GM19025 (cell line): Measurements from ENCODE around the gene MYH9.
"Not testable (repeated sequence)": the region's sequence is repeated elsewhere in the genome, so short reads cannot be mapped to it uniquely, and the experiment has no call there.

ENCODE experiments used
- ATAC-seq: cut with Tn5 transposase; IDR thresholded peaks from one replicate; pipeline ENCODE4 v1.9.1; 2021; ENCODE audit warnings: mild to moderate bottlenecking, low read depth, moderate library complexity; ENCODE audit not compliant: unreplicated experiment

MYH9 gene

DNA sequence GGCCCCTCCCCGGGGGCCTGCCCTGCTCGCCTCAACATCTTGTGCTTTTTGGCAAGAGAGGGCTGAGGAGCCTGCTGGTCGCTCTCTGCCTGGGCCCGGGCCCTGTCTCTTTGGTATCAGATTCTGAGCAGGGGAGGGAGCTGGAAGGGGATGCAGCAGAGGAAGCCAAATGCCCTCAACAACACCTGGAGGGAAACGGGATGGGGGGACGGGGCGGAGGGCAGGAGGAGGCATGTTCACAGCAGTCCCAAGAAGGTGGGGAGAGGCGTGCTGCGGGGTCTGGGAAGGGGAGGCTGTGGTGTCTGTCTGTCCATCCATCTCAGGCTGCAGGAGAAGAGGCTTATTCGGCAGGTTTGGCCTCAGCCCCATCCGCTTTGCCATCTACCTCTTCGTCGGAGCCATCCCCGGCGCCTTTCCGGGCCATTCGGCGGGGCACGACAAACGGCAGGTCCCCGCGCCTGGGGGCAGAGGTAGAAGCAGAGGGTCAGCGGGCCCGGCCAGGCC is 105.4 kb downstream of the MYH9 start:
- no peak for ATAC-seq

GRCh38 chr22:36281781-36282327 is 105.9 kb downstream of the MYH9 start:
- ATAC-seq: no peak

DNA sequence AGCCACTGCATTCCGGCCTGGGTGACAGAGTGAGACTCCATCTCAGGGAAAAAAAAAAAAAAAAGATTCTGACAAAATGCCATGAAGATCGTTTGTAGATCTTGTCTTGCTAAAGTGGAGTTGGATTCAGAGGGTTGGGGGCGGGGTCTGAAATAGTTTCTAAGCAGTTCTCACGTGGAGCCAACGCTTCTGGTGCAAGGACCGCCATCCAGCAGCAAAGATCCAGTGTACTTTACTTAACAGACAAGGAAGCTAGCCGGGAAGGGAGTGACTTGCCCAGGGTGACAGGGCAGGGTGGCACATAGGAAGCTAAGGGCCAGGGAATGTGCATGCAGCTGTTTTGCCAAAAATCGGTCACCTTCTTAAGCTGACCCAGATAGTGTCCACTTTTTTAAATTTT is 107.4 kb downstream of the MYH9 start:
- no peak for ATAC-seq

DNA sequence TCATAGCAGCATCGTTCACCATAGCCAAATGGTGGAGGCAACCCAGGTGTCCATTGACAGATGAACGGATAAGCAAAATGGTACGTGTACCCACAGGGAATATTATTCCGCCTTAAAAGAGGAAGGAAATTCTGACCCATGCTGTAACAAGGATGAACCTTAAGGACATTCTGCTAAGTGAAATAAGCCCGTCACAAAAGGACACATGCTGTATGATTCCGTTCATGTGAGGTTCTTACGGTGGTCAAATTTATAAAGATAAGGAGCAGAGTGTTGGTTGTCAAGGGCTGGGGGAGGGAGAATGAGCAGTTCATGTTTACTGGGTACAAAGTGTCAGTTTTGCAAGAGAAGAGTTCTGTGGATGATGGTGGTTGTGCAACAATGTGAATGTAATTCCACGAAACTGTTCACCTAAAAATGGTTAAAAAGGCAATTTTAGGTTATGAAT is 108.5 kb downstream of the MYH9 start:
- no peak for ATAC-seq

DNA sequence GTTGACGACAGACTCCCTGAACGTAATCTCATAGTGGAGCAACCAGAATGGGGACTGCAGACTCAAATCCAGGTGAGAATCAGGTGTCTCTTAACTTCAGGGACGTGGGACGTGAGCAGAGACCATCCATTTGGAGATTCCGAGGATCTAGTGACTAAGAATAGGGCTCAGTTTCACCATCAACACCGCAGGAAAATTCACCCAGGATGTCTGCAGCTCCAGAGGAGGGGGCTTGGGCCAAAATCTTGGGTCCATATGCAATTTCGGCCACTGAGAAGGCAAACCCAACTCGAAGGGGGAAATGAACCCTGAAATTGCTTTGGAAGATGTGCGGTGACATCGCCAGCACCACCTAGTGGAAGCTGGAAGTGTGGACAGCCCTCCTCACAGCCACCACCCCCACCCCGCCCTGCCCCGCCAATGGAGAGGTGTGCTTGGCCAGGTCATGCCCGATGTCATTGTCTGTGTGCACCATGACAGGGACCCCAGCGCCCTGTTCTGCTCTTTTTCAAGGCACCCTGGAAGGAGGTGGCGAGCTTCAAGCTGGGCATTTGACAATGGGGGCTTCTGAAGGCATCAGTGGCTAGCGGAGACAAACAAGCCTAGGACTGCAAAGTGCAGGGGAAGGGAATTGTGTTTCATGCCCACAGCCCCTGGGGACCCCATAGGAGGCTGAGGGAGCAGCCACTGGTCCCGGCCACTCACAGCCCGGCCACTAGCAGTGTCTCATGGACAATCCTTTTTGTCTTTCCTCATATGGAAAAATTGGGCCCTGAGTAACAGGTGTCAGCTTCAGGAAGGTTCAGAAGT is 110.1 kb downstream of the MYH9 start:
- ATAC-seq: no peak

DNA sequence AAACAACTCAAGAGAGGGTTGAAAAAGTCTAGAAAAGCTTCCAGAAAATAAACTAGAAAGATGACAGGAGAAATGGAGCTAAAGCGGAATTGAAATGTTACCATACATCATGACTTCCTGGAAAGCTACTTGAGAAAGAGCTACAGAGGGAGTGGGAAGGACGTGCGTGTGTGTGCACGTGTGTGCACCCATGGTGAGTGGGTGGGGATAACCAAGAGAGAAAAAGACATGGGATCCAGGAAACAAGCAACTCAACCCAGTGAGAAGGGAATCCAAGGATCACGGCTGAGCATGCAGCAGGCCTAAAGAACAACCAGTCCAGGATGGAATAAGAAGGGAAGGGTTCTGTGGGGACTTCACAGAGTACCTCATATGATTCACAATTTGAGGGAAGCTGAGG is 113.2 kb downstream of the MYH9 start:
- ATAC-seq: no peak

DNA sequence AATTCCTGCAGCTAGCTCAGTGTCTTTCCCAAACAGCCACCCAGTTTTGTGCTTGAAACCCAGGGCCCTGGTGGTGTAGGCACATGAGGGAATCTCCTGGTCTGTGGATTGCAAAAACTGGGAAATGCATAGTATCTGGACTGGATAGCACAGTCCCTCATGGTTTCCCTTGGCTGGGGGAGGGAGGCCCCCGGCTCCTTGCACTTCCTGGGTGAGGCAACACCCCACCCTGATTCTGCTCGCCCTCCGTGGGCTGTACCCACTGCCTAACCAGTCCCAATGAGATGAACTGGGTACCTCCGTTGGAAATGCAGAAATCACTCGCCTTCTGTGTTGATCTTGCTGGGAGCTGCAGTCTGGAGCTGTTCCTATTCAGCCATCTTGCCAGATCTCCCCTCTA is 115.8 kb downstream of the MYH9 start:
- not testable (repeated sequence) for ATAC-seq

GRCh38 chr22:36271231-36271630 is 116.5 kb downstream of the MYH9 start:
- ATAC-seq: not testable (repeated sequence)

DNA sequence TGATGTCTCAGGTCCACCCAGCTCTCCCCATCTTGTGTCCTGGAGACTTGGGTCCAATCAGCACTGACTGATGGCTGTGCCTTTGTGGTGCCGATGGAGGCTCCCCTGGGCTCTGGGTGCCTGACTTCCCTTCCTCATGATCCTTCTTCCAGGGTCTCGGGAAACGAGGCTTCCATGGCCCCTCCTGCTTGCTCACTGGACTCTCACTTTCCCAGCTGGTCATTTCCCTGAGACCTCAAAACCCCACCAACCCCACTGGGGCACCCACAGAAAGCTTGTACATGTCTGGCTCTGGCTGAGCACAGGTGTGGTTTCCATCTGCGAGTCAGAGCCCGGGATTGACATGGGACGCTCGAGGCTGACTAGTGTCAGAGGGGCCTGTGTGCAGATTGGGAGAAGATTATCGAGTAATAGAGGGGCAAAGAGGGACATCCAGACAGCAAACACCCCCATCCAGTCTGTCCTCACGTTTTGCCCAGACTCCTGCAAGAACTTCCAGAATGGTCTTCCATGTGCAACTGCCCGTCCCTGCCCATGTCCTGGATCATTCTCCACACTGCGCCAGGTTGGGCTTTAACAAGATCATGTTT is 119.8 kb downstream of the MYH9 start:
- no peak for ATAC-seq

DNA sequence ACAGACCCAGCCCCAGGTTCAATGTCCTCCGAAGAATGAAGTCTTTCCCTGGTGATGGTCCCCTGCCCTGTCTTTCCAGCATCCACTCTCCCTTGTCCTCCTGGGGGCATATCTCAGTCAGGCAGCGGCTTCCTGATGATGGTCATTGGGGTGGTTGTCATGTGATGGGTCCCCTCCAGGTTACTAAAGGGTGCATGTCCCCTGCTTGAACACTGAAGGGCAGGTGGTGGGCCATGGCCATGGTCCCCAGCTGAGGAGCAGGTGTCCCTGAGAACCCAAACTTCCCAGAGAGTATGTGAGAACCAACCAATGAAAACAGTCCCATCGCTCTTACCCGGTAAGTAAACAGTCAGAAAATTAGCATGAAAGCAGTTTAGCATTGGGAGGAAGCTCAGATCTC is 120.7 kb downstream of the MYH9 start:
- no peak for ATAC-seq

GRCh38 chr22:36263886-36264664 is 123.7 kb downstream of the MYH9 start:
- not testable (repeated sequence) for ATAC-seq

GRCh38 chr22:36263216-36263673 is 124.5 kb downstream of the MYH9 start:
- ATAC-seq: not testable (repeated sequence)

- ATAC-seq: not testable (repeated sequence)
Measured at GRCh38 chr22:36262307-36262706, 125.5 kb downstream of the MYH9 start.

DNA sequence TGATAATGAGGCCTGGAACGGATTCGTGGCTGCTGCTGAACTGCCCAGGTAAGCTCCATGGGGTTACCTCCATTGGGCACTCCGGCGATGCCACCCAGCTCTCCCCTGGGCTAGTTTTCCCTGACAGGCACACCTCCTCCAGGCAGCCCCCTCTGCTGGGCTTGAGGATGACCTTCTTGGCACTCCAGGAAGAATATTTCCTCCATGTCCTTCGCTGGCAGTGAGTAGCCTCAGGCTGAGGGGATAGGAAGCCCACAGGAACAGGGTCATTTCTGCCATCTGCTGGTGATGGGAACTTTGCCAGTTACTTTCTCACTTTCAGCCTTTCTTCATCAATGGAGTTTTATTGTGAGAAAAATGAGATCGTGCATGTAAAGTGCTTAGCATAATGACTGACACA is 126.1 kb downstream of the MYH9 start:
- not testable (repeated sequence) for ATAC-seq

DNA sequence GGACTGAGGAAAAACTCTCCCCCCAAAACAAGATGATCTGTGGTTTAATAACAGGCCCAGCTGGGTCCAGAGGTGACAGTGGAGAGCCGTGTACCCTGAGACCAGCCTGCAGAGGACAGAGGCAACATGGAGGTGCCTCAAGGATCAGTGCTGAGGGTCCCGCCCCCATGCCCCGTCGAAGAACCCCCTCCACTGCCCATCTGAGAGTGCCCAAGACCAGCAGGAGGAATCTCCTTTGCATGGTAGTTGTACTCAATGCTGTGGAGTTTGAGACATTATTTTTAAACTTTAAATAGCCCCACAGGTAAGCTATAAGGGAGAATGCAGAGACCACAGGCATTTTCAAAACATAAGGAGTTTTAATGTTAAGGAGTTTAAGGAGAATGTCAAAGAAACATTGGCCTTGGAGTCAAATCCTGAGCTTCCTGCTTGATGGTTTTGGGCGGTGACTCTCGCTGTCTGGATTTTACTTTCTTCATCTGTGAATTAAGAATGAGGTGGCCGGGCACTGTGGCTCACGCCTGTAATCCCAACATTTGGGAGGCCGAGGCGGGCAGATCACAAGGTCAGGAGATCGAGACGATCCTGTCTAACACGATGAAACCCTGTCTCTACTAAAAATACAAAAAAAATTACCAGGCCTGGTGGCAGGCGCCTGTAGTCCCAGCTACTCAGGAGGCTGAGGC is 128.0 kb downstream of the MYH9 start:
- no peak for ATAC-seq

GRCh38 chr22:36258701-36259614 is 128.8 kb downstream of the MYH9 start:
- no peak for ATAC-seq

GRCh38 chr22:36257948-36258670 is 129.7 kb downstream of the MYH9 start:
- no peak for ATAC-seq

DNA sequence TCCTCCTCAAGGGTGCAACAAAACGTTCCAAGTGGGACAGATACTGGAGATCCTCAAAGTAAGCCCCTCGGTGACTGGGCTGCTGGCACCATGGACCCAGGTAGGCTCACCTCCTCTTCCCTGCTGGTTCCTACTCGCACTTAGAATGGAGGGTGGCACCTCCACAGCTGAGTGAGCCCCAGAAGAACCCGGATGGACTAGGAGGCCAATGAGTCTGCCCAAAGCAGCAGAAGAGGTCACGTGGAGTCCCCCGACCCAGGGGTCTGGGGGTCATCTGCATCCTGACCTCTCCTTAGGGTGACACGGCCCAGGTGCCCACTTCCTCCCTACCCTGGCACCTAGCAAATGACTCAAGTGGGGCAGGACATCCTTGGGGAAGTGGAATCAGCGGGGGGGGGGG is 130.5 kb downstream of the MYH9 start:
- no peak for ATAC-seq
